ENCODE measurements around the gene NCAM1. TPM values are rescaled to one million over a fixed set of nuclear protein-coding genes. Genes with fewer than 3 reads are reported as not detected.

NCAM1 gene
- total RNA-seq, 1 experiment from 2014 or later = 0.22 TPM

- no peak overlapping the region for H2AFZ ChIP-seq (ENCODE audit: low read depth, low read length, poor library complexity, severe bottlenecking)
- no peak overlapping the region for H3K9ac ChIP-seq (ENCODE audit: low read length)
- H3K36me3 ChIP-seq (ENCODE audit: control insufficient read depth in 1 of 2, insufficient read depth in 2 of 2, low read length in 2 of 2) = no peaks in the 10 kb centered on the region
- RAD21 ChIA-PET (ENCODE audit: low non-redundant PET in 1 of 2, low total read pairs in 2 of 2, uncharacterized antibody in 2 of 2, unreplicated experiment in 2 of 2) = no interaction called here
- H3K4me3 ChIP-seq (replicated peaks in 1 of 2; ENCODE audit: low read depth in 1 of 2, low read length in 2 of 2) = no peak overlapping the region
- H3K4me2 ChIP-seq (ENCODE audit: low read length) = no peak overlapping the region
- CTCF ChIA-PET = interaction anchor here (0.8 kb wide), 1 partner anchor 965 kb away, joined by 3 read pairs; no protein-coding TSS in a partner anchor
- ATAC-seq (no peak), DNase-seq (ENCODE audit: low read depth, low spot score) (no peak)
- no peaks in the 10 kb centered on the region for H3K4me1 ChIP-seq (ENCODE audit: control insufficient read depth in 1 of 2, insufficient read depth in 2 of 2, low read length in 2 of 2)
- TF ChIP-seq EZH2 (IDR thresholded peaks at IDR 0.05) (no peak), ZFX (IDR thresholded peaks at IDR 0.05) (no peak), ZNF274 (IDR thresholded peaks at IDR 0.05; ENCODE audit: low read depth, low read length) (no peak), JUND (IDR thresholded peaks at IDR 0.05) (no peak), SRF (IDR thresholded peaks at IDR 0.05; ENCODE audit: low read depth) (no peak), EGR1 (IDR thresholded peaks at IDR 0.05; ENCODE audit: low read depth) (no peak), ELF1 (IDR thresholded peaks at IDR 0.05; ENCODE audit: borderline replicate concordance, low read depth) (no peak), ZBTB33 (IDR thresholded peaks at IDR 0.05; ENCODE audit: extremely low read depth, insufficient replicate concordance, low read length) (no peak), REST (IDR thresholded peaks at IDR 0.05; ENCODE audit: low read depth) (no peak), SIN3A (IDR thresholded peaks at IDR 0.05; ENCODE audit: low read depth) (no peak)
- H3K9me3 ChIP-seq (ENCODE audit: control insufficient read depth in 1 of 2, insufficient read depth in 1 of 2, low read depth in 1 of 2, low read length in 2 of 2) = no peaks in the 10 kb centered on the region
- intact Hi-C loops (cut with micrococcal nuclease) = no loop called here
- no peaks in the 10 kb centered on the region for H3K79me2 ChIP-seq (ENCODE audit: insufficient read depth, low read length)
- H3K27me3 ChIP-seq (ENCODE audit: insufficient read depth, low read length) = peaks cover 43% of the 10 kb centered on the region
- H4K20me1 ChIP-seq (ENCODE audit: insufficient read depth) = no peaks in the 10 kb centered on the region
- POLR2A ChIA-PET = no interaction called here
- H3K27ac ChIP-seq (ENCODE audit: low read depth, low read length) = no peak overlapping the region
- BruUV-seq (replicated peaks) = no TSS peak
- no peaks in the 10 kb centered on the region for H3K9me2 ChIP-seq (ENCODE audit: insufficient read depth)
Observed at GRCh38 chr11:113295993-113296392, 334.8 kb downstream of the NCAM1 start.
